RPMI8226 (cell line): Measurements from ENCODE around the gene ATP6V0E1.
"Not testable (repeated sequence)": the region's sequence is repeated elsewhere in the genome, so short reads cannot be mapped to it uniquely, and the experiment has no call there.

ENCODE experiments used
- DNase-seq: peaks from one replicate; pipeline ENCODE4 v3.0.0-alpha.2; 2015

Gene ATP6V0E1

GRCh38 chr5:173010021-173010420 lies 26.4 kb downstream of the ATP6V0E1 start:
- DNase-seq, result no peak

- DNase-seq, result no peak
These were observed 27.2 kb downstream of the ATP6V0E1 start for GRCh38 chr5:173010547-173011464.

- no peak for DNase-seq
These were observed 28.0 kb downstream of the ATP6V0E1 start for GRCh38 chr5:173011566-173011965.

GRCh38 chr5:173012882-173013281 lies 29.3 kb downstream of the ATP6V0E1 start:
- DNase-seq, result no peak

- no peak for DNase-seq
These were observed 31.1 kb downstream of the ATP6V0E1 start for GRCh38 chr5:173014671-173015070.

- no peak for DNase-seq
These were observed 31.6 kb downstream of the ATP6V0E1 start for GRCh38 chr5:173015192-173015591.

GRCh38 chr5:173015598-173016455 lies 32.3 kb downstream of the ATP6V0E1 start:
- DNase-seq, result no peak

GRCh38 chr5:173016598-173017046 lies 33.1 kb downstream of the ATP6V0E1 start:
- no peak for DNase-seq

- DNase-seq, result not testable (repeated sequence)
These were observed 33.5 kb downstream of the ATP6V0E1 start for GRCh38 chr5:173017087-173017486.

GRCh38 chr5:173018358-173018757 lies 34.8 kb downstream of the ATP6V0E1 start:
- DNase-seq, result no peak

- no peak for DNase-seq
These were observed 36.6 kb downstream of the ATP6V0E1 start for GRCh38 chr5:173020154-173020581.

GRCh38 chr5:173020643-173021042 lies 37.1 kb downstream of the ATP6V0E1 start:
- no peak for DNase-seq

GRCh38 chr5:173025651-173026050 lies 42.1 kb downstream of the ATP6V0E1 start:
- DNase-seq, result no peak

GRCh38 chr5:173027905-173028304 lies 44.3 kb downstream of the ATP6V0E1 start:
- no peak for DNase-seq

GRCh38 chr5:173028811-173029327 lies 45.3 kb downstream of the ATP6V0E1 start:
- DNase-seq, result no peak

- no peak for DNase-seq
These were observed 45.9 kb downstream of the ATP6V0E1 start for GRCh38 chr5:173029499-173029921.

GRCh38 chr5:173032096-173032495 lies 48.5 kb downstream of the ATP6V0E1 start:
- DNase-seq, result not testable (repeated sequence)

- DNase-seq, result no peak
These were observed 49.2 kb downstream of the ATP6V0E1 start for GRCh38 chr5:173032730-173033129.

GRCh38 chr5:173033923-173034322 lies 50.4 kb downstream of the ATP6V0E1 start:
- DNase-seq, result no peak

GRCh38 chr5:173035904-173036707 lies 52.5 kb downstream of the ATP6V0E1 start:
- DNase-seq, result peak; percentile 47

GRCh38 chr5:173039188-173039587 lies 55.6 kb downstream of the ATP6V0E1 start:
- DNase-seq, result no peak

- no peak for DNase-seq
These were observed 56.4 kb downstream of the ATP6V0E1 start for GRCh38 chr5:173039964-173040363.
